GM12801 (cell line): ENCODE measurements around the gene BTBD16.

ENCODE experiments used
- TF ChIP-seq, protein P1 (sequence below): IDR thresholded peaks from one replicate; pipeline ENCODE4 v1.5.1; 2011; ENCODE audit warnings: control low read depth; ENCODE audit not compliant: insufficient read length; ENCODE audit errors: extremely low read depth

BTBD16 gene

DNA sequence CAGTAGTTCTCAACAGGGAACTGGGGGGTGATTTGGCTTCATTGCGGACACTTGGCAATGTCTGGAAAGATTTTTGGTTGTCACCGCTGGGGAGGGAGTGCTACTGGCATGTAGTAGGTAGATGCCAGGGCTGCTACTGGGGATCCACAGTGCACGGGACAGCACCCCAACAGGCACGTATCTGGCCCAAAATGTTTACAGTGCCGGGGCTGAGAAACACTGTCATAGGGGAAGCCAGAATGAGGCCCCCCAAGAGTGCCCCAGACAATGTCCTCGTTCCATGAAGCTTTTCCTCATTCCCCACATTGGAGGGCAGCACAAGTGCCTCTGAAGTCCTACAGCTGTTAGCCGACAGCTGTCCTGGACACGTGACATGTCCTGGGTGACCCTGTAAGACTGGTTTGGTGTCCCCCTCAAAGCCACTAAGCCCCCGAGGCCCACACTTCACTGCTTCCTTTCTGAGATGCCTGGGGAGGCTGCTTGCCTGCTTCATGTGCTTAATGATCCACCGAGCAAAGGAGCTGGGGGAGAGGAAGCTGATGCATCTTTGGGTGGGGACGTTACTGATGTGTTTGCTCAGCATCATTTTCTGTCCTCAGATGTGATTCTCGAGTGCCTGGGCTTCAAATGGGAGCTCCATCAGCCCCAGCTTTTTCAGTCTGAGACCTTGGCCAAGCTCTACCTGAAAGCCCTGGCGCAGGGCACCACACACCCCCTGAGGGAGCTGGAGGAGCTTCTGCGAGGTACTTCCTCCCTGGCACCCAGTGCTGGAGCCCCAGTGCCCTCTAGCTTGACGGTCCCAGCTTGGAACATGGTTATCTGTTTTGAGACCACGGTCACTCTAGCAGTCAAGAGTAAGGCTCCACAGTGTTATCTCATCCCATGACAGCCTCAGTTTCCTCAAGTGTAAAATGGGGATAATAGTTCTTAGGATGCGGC, 14.7 kb downstream of the BTBD16 start:
- TF ChIP-seq, protein P1, sequence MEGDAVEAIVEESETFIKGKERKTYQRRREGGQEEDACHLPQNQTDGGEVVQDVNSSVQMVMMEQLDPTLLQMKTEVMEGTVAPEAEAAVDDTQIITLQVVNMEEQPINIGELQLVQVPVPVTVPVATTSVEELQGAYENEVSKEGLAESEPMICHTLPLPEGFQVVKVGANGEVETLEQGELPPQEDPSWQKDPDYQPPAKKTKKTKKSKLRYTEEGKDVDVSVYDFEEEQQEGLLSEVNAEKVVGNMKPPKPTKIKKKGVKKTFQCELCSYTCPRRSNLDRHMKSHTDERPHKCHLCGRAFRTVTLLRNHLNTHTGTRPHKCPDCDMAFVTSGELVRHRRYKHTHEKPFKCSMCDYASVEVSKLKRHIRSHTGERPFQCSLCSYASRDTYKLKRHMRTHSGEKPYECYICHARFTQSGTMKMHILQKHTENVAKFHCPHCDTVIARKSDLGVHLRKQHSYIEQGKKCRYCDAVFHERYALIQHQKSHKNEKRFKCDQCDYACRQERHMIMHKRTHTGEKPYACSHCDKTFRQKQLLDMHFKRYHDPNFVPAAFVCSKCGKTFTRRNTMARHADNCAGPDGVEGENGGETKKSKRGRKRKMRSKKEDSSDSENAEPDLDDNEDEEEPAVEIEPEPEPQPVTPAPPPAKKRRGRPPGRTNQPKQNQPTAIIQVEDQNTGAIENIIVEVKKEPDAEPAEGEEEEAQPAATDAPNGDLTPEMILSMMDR, result no peak

GRCh38 chr10:122286867-122287266, 15.8 kb downstream of the BTBD16 start:
- TF ChIP-seq, protein P1, result no peak

DNA sequence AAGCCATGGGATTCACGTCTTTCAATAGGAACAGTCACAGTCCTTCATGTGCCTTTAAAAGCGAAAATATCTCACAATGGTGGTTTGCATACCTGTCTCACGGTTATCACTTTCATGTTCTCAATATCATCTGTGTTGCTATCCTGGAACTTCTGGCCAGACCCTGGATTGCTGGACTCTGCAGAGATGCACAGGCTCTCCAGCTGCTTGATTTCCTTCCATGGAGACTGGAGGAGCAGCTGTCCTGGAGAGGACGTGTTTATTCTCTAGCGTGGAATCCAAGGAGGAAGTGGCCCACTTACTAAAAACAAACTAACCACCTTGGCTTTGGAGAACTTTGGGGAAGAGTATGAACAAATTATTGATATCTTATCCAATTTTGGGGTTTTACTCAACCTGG, 16.5 kb downstream of the BTBD16 start:
- TF ChIP-seq, protein P1, result no peak

DNA sequence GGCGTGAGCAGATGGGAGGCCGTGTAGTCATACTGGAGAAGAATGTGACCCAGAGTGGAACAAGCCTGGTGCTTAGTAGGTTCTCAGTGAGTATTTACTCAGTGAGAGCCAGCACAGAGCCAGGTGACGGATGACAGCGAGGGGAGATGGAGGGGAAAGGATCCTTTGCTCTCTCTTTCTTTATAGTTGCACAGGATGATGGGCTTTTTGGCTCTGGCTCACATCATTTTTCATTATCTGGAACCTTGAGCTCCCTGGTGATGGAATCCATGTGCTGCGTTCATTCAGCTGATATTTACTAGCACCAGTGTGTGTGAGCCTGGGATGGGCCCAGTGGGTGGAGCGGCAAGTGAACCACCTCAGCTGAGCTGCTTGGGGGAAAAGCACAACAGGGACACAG, 17.2 kb downstream of the BTBD16 start:
- TF ChIP-seq, protein P1, result no peak

DNA sequence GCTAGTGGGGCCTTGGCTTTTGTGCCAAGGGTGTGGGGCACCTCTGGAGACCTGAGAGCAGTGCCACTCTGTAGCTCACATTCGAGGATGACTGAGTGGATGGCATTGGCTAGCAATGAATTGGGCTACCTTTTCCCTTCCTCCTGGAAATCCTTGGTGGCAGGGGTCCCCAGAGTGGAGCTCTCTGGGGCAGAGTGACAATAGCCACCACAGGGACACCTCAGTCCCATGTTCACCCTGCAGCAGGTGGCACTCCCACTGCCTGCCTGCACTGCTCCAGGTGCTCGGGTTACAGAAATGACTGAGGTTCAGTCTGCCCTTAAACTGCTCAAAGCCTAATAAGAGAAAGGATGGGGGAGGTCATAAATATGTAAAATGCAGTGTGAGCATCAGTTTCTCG, 17.8 kb downstream of the BTBD16 start:
- TF ChIP-seq, protein P1, result no peak

DNA sequence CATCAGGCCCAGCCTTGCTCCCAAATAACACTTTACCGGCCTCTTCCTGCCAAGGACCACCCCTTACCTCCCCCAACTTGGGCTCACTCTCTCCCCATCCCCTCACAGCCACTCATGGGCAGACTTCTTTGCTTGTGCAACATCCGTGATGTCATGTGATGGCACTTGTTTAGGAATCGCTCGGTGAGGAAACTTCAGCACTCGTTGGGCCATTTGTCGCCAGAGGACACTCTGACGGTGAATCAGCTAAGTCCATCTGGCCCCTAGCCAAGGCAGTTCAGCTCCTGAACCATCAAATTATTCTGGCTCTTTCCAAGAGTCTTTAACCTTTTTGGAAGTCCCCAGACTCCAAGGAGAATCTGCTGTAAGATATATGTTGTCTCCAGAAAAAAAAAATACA, 19.2 kb downstream of the BTBD16 start:
- TF ChIP-seq, protein P1, result no peak

DNA sequence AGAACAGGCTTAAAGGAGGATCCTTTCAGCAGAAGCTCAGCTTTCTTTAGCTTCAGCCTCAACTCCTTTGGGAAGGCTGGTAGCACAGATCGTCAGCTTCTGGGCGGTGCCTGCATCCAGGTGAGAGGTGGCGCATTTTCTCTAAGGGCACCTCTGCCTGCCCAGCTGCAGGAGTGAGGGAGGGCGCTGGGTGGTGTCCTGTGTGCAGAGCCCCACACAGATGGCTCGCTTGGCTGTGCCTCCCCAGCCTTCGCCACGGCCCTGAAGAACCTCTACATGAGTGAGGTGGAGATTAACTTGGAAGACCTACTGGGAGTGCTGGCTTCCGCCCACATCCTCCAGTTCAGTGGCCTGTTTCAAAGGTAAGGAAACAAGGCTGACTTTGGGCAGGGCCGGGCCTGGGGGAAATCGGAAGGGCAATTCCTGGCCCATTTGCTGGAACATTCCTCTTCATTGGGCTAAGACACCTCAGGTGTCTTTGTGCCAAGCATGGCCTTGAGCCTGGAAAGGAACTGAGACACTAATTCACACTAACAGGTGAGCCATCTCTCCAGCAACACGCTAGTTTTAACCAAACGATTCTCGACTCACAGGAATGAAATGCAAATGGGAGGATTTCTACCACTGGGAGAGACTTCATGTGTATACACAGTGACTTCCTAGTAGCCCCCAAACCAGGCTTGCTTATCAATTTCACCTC, 19.9 kb downstream of the BTBD16 start:
- TF ChIP-seq, protein P1, result no peak
